GM19463 (cell line): ENCODE results near the gene FHIT.
"Not testable (repeated sequence)": the region's sequence is repeated elsewhere in the genome, so short reads cannot be mapped to it uniquely, and the experiment has no call there.

Experiments used
- ATAC-seq: cut with Tn5 transposase; IDR thresholded peaks from one replicate; pipeline ENCODE4 v1.9.1; 2021; ENCODE audit warnings: mild to moderate bottlenecking, moderate library complexity; ENCODE audit not compliant: unreplicated experiment

The FHIT gene

GRCh38 chr3:60948488-60948887 lies 302.8 kb downstream of the FHIT start:
- no peak for ATAC-seq

GRCh38 chr3:60935709-60936108 lies 315.5 kb downstream of the FHIT start:
- no peak for ATAC-seq

GRCh38 chr3:60933824-60934223 lies 317.4 kb downstream of the FHIT start:
- no peak for ATAC-seq

- no peak for ATAC-seq
These were observed 318.6 kb downstream of the FHIT start for GRCh38 chr3:60932643-60933042.

GRCh38 chr3:60932170-60932569 lies 319.1 kb downstream of the FHIT start:
- ATAC-seq, result no peak

- ATAC-seq, result no peak
These were observed 319.8 kb downstream of the FHIT start for GRCh38 chr3:60931452-60931851.

GRCh38 chr3:60920519-60920918 lies 330.7 kb downstream of the FHIT start:
- ATAC-seq, result no peak

- ATAC-seq, result no peak
These were observed 332.0 kb downstream of the FHIT start for GRCh38 chr3:60919296-60919695.

GRCh38 chr3:60917141-60917540 lies 334.1 kb downstream of the FHIT start:
- ATAC-seq, result no peak

- ATAC-seq, result no peak
These were observed 334.7 kb downstream of the FHIT start for GRCh38 chr3:60916546-60916945.

GRCh38 chr3:60913474-60913873 lies 337.8 kb downstream of the FHIT start:
- no peak for ATAC-seq

- ATAC-seq, result no peak
These were observed 338.4 kb downstream of the FHIT start for GRCh38 chr3:60912876-60913275.

- no peak for ATAC-seq
These were observed 339.1 kb downstream of the FHIT start for GRCh38 chr3:60912142-60912541.

GRCh38 chr3:60909526-60909925 lies 341.7 kb downstream of the FHIT start:
- ATAC-seq, result no peak

GRCh38 chr3:60906283-60906682 lies 345.0 kb downstream of the FHIT start:
- no peak for ATAC-seq

- ATAC-seq, result no peak
These were observed 352.9 kb downstream of the FHIT start for GRCh38 chr3:60898321-60898720.

- ATAC-seq, result no peak
These were observed 357.3 kb downstream of the FHIT start for GRCh38 chr3:60893946-60894345.

- no peak for ATAC-seq
These were observed 361.0 kb downstream of the FHIT start for GRCh38 chr3:60890226-60890625.

- not testable (repeated sequence) for ATAC-seq
These were observed 362.3 kb downstream of the FHIT start for GRCh38 chr3:60888952-60889351.

GRCh38 chr3:60887574-60887973 lies 363.7 kb downstream of the FHIT start:
- ATAC-seq, result no peak

- ATAC-seq, result no peak
These were observed 364.7 kb downstream of the FHIT start for GRCh38 chr3:60886518-60886917.

GRCh38 chr3:60884005-60884404 lies 367.2 kb downstream of the FHIT start:
- no peak for ATAC-seq

- no peak for ATAC-seq
These were observed 374.1 kb downstream of the FHIT start for GRCh38 chr3:60877188-60877587.

- no peak for ATAC-seq
These were observed 380.9 kb downstream of the FHIT start for GRCh38 chr3:60870396-60870795.
